Activated naive CD4-positive, alpha-beta T cell treated with anti-CD3 and anti-CD28 coated beads, Interleukin-2, amount 10 ng/mL, durations not matched to agents 7 days and 5 days (primary cell): Measurements from ENCODE around the gene PIGQ.

Source experiments
- CTCF ChIA-PET: fragments of 350-600 bp; sonication (Branson Sonifier 250); formaldehyde crosslinking; loops from one replicate; lab custom pipeline; 2021; ENCODE audit warnings: antibody characterized with exemption; lab: Charles Lee
- DNase-seq: peaks from one replicate; pipeline ENCODE4 v3.0.0-alpha.2; 2020
- H3K27ac Mint-ChIP-seq: one replicate; pipeline ENCODE4 v1.8.0; 2021; ENCODE audit warnings: mild to moderate bottlenecking, moderate library complexity, mixed read lengths
- H3K27me3 Mint-ChIP-seq: one replicate; pipeline ENCODE4 v1.8.0; 2021; ENCODE audit warnings: mild to moderate bottlenecking, mixed read lengths
- H3K36me3 Mint-ChIP-seq: one replicate; pipeline ENCODE4 v1.8.0; 2021; ENCODE audit warnings: mixed read lengths
- H3K4me1 Mint-ChIP-seq: one replicate; pipeline ENCODE4 v1.8.0; 2021; ENCODE audit warnings: mixed read lengths
- H3K4me3 Mint-ChIP-seq: one replicate; pipeline ENCODE4 v1.8.0; 2021; ENCODE audit warnings: mild to moderate bottlenecking, moderate library complexity, mixed read lengths
- H3K9me3 Mint-ChIP-seq: one replicate; pipeline ENCODE4 v1.8.0; 2021; ENCODE audit warnings: mixed read lengths

Gene PIGQ

DNA sequence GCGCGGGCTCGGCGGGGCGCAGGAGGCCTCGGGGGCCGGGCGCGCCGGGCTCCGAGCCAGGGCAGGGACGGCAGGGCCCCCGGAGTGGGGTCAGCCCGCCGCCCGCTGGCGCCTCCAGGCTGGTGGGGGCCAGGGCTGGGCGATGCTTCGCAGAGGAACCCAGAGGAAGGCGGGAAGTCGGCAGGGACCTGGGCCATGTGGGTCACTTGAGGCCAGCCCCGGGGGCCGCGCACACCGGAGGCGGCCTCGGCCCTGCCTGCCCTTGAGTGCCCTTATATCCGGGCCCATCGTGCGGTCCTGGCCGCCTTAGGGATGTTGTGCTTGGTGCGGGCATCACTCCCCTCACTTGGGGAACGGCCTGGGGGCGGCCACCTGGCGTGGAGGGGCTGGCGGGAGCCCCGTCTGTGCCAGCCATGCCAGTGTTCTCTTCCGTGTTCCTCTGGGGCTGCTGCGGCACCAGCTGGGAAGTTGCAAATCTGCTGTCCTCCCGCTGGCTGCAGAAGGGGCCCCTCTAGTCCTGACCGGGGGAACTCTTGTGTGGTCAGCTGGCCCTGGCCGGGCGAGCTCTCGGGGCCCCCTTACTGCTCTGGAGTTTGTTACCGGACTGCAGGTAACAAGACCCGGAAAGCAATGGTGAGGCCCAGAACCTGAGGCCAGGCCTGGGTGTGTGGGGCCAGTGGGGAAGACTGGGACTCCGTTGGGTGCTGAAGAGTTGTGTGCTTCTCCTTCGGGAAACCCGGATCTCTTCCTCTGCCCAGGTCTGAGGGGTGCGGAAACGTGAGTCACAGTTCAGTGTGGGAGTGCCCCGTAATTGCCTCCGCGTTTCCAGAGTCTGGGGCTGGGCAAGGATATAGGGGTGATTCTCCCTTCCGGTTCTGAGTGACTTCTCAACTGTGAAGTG lies 41.4 kb upstream of the PIGQ start:
- Mint-ChIP-seq H3K9me3 (no peaks in the 10 kb centered on the region), H3K4me3 (peak overlapping the region; percentile 91)
- CTCF ChIA-PET: interaction anchor here (1.1 kb wide), 1 partner anchor 9 kb away, joined by 4 read pairs; no protein-coding TSS in a partner anchor

DNA sequence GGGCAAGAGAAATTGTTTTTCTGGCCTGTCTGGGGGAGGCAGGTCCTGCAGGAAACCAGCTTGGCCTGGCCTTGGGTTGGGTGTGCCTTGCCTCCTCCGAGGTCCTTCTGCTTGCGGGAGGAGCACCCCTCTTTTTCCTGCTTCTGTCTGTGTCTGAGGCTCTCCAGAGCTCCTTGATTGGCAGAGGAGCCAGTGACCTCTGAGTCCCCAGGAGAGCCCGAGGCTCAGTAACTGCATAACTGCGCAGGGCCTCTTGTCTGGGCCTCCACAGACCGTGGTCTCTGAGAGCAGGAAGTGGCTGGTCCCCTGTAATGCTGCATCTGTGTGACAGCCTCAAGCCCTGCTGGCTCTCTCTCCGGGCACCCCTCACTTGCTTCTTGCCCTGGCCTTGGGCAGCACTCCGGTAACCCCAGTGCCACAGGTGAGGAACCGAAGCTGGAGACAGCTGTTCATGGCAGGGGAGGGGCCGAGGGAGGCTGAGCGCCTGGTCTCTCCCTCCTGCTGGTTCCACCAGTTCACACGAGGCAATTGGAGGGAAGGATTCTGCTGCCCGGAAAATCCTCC lies 40.7 kb upstream of the PIGQ start:
- DNase-seq: peak; percentile 58
- Mint-ChIP-seq H3K4me1 (peaks cover 42% of the 10 kb centered on the region), H3K27ac (peak overlapping the region; percentile 93), H3K9me3 (no peaks in the 10 kb centered on the region), H3K36me3 (peaks cover 7% of the 10 kb centered on the region), H3K27me3 (no peaks in the 10 kb centered on the region), H3K4me3 (peak overlapping the region; percentile 91)
- CTCF ChIA-PET: interaction anchor here (1.1 kb wide), 1 partner anchor 8 kb away, joined by 4 read pairs; no protein-coding TSS in a partner anchor

More for the DNA sequence above, 41.4 kb upstream of the PIGQ start:
- Mint-ChIP-seq H3K4me1 (peaks cover 44% of the 10 kb centered on the region), H3K36me3 (peaks cover 7% of the 10 kb centered on the region), H3K27me3 (no peaks in the 10 kb centered on the region), H3K27ac (peak overlapping the region; percentile 93)
- DNase-seq: peak; percentile 56

DNA sequence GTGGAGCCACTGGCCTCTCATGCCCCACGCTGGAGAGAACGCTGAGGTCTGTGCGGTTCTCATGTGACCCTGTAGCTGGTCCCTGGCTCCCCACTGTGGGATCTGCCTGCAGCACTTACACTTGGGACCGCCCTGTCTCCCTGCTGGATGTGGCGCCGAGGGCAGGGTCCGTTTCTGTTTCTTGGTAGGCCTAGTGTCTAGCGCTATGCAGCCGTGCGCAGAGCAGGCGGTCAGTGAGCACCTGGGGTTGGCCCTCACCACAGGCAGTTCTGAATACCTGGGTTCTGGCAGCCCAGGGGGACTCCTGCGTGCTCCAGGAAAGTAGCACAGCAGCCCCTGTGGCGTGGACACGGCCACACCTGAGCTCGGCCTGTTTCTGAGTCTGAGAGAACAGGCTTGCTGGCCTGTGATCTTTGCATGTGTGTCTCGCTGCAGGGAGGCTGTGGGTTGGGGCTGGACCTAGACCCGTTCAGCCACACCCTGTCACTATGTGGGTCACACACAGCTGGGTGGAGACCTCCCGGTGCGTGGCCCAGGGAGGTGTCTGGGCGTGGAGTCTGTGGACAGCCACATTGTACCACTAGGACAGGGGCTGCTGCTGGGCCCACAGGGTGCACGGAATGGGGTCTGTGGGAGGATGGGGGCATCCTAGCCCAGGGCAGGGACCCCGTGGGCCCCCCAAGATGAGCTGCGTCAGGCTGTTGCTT lies 39.5 kb upstream of the PIGQ start:
- CTCF ChIA-PET: no interaction called here
- Mint-ChIP-seq H3K4me3 (peak overlapping the region; percentile 91), H3K9me3 (no peaks in the 10 kb centered on the region), H3K27ac (peak overlapping the region; percentile 86), H3K36me3 (peaks cover 7% of the 10 kb centered on the region), H3K27me3 (no peaks in the 10 kb centered on the region), H3K4me1 (peaks cover 35% of the 10 kb centered on the region)
- no peak for DNase-seq

DNA sequence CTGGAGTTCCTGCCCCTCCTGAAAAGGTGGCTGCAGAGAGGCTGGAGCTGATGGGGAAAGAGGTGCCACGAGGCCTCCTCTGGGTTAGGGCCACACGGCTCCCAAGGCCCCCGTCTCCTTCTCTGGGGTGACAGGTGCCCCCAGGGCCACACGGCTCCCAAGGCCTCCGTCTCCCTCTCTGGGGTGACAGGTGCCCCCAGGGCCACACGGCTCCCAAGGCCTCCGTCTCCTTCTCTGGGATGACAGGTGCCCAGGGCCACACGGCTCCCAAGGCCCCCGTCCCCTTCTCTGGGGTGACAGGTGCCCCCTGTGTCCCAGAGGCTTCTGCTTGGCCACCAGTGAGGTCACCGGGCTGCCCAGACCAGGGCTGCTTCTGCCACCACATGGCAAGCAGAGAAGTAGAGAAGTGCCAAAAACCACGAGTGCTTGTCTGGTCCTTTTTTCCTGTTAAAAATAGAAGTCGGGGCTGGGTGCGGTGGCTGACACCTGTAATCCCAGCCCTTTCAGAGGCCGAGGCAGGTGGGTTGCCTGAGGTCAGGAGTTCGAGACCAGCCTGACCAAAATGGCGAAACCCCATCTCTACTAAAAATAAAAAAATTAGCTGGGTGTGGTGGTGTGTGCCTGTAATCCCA lies 38.2 kb upstream of the PIGQ start:
- CTCF ChIA-PET: no interaction called here
- no peak overlapping the region for H3K27ac Mint-ChIP-seq
- peaks cover 21% of the 10 kb centered on the region for H3K4me1 Mint-ChIP-seq
- no peaks in the 10 kb centered on the region for H3K27me3 Mint-ChIP-seq
- no peak for DNase-seq
- H3K4me3 Mint-ChIP-seq: no peak overlapping the region
- no peaks in the 10 kb centered on the region for H3K9me3 Mint-ChIP-seq
- peaks cover 3% of the 10 kb centered on the region for H3K36me3 Mint-ChIP-seq

DNA sequence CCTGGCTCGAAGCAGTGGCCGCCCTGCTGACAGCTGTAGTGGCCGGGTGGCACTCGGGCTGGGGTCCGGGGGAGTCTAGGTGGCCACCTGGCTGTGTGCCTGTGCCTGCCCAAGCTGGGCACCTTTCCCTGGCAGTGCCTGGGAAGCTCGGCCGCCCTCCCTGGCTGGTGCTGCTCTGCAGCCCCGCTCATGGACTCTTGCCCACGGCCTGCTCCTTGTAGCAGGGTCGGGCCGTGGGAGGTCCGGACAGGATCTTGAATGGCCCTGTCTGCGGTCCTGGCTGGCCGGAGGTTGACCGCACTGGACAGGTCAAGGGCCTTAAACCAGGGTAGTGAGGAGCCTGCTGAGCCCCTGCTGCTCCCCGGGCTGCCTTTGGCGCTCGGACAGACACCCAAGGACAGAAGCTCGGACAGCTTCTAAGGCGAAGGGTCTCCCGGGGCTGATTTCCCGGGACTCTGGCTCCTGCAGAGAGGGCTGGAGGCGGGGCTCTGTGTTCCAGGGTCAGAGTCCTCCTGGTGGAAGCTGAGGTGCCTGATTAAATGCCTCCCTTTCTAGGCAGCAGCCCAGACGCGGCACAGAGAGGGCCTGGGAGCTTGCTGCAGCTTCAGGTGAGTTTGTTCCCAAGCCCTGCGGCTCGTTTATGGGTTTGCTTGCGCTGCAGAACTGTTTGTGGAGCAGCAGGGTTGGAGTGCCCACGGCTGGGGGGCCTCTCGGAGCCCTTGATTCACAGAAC lies 36.2 kb upstream of the PIGQ start:
- peaks cover 19% of the 10 kb centered on the region for H3K4me1 Mint-ChIP-seq
- CTCF ChIA-PET: no interaction called here
- H3K4me3 Mint-ChIP-seq: no peak overlapping the region
- no peak for DNase-seq
- no peaks in the 10 kb centered on the region for H3K9me3 Mint-ChIP-seq
- H3K27me3 Mint-ChIP-seq: no peaks in the 10 kb centered on the region
- H3K27ac Mint-ChIP-seq: no peak overlapping the region
- peaks cover 2% of the 10 kb centered on the region for H3K36me3 Mint-ChIP-seq

DNA sequence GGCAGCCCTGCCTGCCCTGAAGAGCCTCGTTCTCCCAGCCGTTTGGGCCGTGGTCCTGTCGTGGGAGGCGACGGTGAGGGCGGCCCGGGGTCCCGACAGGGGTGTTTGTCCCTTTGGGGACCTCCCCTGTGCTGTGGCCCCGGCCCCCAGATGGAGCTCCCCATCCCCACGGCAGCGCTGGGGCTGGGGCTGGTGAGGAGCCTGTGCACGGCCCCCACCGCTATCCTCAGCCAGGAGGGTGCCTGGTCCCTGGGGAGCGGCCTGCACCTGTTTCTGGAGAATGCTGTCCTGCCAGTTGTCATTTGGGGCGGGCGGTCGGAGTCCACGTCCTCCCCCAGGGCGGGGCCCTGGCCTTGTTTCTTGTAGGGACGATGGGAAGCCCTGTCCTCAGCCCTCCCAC lies 35.6 kb upstream of the PIGQ start:
- Mint-ChIP-seq H3K27ac (no peak overlapping the region), H3K27me3 (no peaks in the 10 kb centered on the region), H3K4me3 (no peak overlapping the region), H3K36me3 (no peaks in the 10 kb centered on the region), H3K4me1 (peaks cover 13% of the 10 kb centered on the region), H3K9me3 (no peaks in the 10 kb centered on the region)
- DNase-seq: no peak
- CTCF ChIA-PET: no interaction called here

DNA sequence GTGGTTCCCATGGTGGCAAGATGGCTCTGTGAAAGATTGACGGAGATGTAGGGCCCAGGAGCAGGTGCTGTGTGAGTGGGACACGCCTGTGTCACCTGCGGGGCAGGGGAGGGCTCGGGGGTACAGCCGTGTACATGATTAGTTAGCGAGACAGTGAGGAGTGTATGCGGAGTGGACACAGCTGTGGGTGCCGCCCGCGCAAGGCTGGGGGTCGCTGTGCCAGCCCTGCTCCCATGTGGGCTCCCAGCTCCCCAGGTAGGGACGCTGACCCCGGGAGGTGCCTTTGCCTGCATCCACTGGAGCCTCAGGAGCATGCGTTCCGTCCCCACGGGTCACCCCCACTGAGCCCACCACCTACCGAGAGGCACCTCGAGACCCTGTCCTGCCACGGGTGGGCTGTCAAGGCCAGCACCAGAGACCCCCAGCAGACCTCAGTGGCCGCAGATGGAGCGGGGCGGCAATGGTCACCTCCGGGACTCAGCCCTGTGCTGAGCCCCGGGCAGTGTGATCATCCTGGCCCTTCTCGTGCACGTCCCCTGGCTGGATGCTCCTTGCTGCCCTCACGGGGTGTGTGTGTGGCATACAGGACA lies 34.8 kb upstream of the PIGQ start:
- Mint-ChIP-seq H3K27ac (no peak overlapping the region), H3K9me3 (no peaks in the 10 kb centered on the region), H3K4me3 (no peak overlapping the region), H3K27me3 (no peaks in the 10 kb centered on the region), H3K36me3 (no peaks in the 10 kb centered on the region), H3K4me1 (peaks cover 5% of the 10 kb centered on the region)
- CTCF ChIA-PET: no interaction called here
- DNase-seq: no peak

DNA sequence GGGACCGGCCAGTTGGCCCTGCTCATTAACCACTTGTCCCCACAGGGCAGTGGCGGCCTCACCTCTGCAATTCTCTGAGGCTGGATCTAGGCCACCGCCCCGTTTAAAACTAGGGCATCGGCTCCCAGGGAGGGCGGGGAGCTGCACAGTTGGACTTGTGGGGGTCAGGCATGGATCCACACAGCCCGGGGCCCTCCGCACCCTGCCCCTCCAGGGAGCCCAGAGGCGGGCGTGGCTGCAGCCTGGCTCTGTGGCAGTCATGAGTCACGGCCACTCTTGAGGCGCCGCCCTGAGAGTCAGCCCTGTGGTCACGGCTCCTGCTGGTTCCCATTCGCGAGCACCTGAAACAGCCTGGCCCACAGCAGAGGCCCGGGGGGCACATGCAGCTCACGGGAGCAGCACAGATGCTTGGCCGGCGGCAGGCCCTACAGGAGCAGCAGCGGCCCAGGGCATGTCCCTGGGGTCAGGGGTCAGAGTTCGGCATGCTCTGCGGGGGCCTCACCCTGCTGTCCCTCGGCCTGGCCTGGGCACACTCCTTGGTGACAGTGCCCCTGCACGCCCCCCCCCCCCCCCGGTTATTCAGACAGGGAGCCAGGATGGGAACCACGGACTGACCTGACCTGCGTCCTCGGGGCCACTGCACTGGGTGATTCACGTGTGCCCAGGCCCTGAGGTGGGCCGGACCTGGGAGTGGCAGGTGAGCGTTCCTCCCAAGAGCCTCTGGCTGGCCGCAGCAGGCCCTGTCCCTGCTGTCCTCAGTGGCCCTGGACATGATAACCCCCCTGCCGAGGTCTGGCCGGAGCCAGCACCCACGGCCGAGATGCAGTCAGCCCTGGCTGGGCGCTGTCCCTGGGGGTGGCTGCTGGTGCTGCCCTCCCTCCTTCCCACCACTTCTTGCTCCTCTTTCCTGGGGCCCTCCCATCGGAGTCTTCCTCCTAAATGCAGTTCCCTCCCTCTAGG lies 34.0 kb upstream of the PIGQ start:
- Mint-ChIP-seq H3K36me3 (no peaks in the 10 kb centered on the region), H3K9me3 (no peaks in the 10 kb centered on the region), H3K4me3 (no peak overlapping the region), H3K27ac (no peak overlapping the region), H3K27me3 (no peaks in the 10 kb centered on the region), H3K4me1 (no peaks in the 10 kb centered on the region)
- CTCF ChIA-PET: no interaction called here
- DNase-seq: no peak

DNA sequence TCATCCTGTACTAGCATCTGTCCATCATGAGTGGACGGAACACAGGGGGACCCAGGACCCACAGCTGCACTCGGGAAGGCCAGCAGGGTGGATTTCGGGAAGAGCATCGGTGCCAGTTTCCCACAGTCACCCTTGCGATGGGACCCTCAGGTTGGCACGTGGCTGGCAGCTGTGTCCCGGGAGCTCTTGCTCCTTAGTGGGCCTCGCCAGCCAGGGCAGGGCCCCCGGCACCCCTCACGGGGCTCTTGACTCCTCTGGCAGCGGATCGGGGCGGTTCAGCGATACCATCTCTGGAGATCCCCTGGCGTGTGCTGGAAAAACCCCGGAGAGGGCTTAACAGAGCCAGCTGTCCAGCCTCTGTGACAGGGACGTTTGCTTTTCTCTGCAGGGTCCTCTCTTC lies 33.0 kb upstream of the PIGQ start:
- no peak for DNase-seq
- Mint-ChIP-seq H3K4me3 (no peak overlapping the region), H3K27ac (no peak overlapping the region), H3K9me3 (no peaks in the 10 kb centered on the region), H3K36me3 (no peaks in the 10 kb centered on the region), H3K27me3 (no peaks in the 10 kb centered on the region), H3K4me1 (no peaks in the 10 kb centered on the region)
- CTCF ChIA-PET: interaction anchor here (1.1 kb wide), 1 partner anchor 8 kb away, joined by 4 read pairs; no protein-coding TSS in a partner anchor

DNA sequence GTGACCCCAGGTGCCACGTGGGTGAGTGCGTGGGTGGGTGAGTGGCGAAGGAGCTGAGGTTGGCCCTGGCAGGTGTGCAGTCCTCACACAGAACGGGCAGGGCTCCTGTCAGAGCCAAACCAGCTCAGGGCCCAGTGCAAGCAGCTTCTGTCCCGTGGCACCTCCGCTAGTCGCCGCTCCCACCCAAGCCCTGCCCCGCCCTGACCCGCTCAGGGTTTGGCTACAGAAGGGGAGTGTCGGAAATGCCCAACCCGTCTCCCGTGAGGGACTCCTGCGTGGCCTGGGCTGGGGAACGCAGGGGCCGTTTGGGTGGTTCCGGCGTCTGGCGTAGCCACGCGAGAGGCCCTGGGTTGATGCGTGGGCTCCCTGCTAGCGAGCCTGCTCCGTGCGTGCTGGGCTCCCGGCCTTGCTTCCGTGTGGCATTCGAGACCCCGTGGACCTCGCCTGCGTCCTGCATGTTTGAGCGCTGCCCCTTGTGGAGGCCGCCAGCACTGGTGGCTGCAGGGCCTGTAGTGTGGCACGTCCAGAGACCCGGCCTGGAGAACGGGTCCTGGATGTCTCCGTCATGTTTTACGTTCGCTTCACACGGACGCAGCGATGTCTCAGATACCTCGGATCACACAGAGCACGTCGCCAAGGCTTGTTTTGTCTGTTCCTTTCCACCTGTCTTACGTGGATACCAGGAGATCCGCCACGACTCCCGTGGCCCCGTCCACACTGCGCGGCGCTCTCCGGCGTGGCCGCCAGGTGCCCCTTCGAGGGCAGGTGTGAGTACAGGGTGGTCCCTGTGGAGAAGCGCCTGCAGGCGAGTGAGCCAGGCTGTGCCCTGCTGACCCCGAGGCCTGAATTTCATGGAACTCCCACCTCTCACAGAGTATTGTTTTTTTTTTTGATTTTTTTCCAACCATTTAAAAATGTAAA lies 32.1 kb upstream of the PIGQ start:
- no peak for DNase-seq
- Mint-ChIP-seq H3K27me3 (no peaks in the 10 kb centered on the region), H3K4me3 (no peak overlapping the region), H3K36me3 (peaks cover 5% of the 10 kb centered on the region), H3K4me1 (peaks cover 5% of the 10 kb centered on the region), H3K9me3 (no peaks in the 10 kb centered on the region), H3K27ac (no peak overlapping the region)
- CTCF ChIA-PET: interaction anchor here (1.1 kb wide), 1 partner anchor 9 kb away, joined by 4 read pairs; no protein-coding TSS in a partner anchor

DNA sequence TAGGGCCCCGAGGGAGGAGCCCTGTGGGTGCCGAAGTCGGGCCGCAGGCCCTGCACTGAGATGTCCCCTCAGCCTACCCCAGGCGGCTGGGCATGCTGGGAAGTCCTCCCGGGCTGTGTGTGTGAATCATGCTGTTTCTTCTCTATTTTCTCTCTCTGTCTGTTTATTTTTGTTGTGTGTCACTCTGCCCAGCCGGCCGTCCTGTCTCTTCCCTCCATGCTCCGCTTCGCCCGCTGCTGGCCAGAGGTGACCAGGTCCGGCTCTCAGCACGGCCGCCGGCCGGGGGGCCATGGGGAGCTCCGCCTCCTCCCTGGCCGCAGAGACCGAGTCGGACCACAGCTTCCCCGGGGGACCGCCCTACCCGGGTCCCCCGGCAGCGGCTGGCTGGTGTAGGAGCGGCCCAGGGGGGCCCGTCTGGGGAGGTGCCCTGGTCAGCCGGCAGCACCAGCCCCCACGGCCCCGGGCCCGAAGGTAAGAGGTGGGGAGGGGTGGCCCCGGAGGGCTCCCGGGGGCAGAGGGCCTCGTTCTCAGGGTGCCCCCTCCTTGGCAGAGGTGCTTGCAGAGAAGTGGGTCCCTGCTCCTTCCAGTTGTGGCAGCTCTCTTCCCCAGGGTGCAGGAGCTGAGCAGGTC lies 29.8 kb upstream of the PIGQ start:
- no peak for DNase-seq
- Mint-ChIP-seq H3K9me3 (no peaks in the 10 kb centered on the region), H3K4me1 (peaks cover 5% of the 10 kb centered on the region), H3K4me3 (no peak overlapping the region), H3K27ac (no peak overlapping the region), H3K27me3 (no peaks in the 10 kb centered on the region), H3K36me3 (peaks cover 5% of the 10 kb centered on the region)
- CTCF ChIA-PET: no interaction called here
